Bronchial epithelial cell (primary cell): Measurements from ENCODE around the gene KHK. TPM values are rescaled to one million over a fixed set of nuclear protein-coding genes. Genes with fewer than 3 reads are reported as not detected.

ENCODE experiments used
- DNase-seq: peaks from one replicate; pipeline ENCODE4 v3.0.0-alpha.2; 2010; ENCODE audit warnings: low read depth
- FAIRE-seq: peaks from 2 replicates; lab custom pipeline; 2011; peaks lifted over from hg19 to GRCh38; lab: Jason Lieb, UNC
- H3K27me3 ChIP-seq: 2 replicates; pipeline ENCODE4 v1.5.1; 2011; ENCODE audit warnings: low read length; ENCODE audit not compliant: control insufficient read depth, insufficient read depth
- H3K36me3 ChIP-seq: 2 replicates; pipeline ENCODE4 v1.5.1; 2011; ENCODE audit warnings: low read length; ENCODE audit not compliant: control insufficient read depth, insufficient read depth
- H3K4me3 ChIP-seq: 2 replicates; pipeline ENCODE4 v1.5.1; 2011; ENCODE audit warnings: mild to moderate bottlenecking, low read depth, low read length, control low read depth
- CTCF ChIP-seq: IDR thresholded peaks from 2 replicates; pipeline ENCODE4 v1.5.1; 2011; ENCODE audit warnings: mild to moderate bottlenecking, moderate library complexity, low read length, control low read depth, inconsistent platforms; ENCODE audit not compliant: insufficient read depth, severe bottlenecking
- total RNA-seq: library from RNA; depleted of rRNA; stranded (reverse); fragments of >200 nt; gene quantifications from 2 replicates; pipeline ENCODE4 v1.2.1, GENCODE V29; 2014

Gene KHK
- total RNA-seq, 1 donor from 2014 or later, result 0.53 TPM

DNA sequence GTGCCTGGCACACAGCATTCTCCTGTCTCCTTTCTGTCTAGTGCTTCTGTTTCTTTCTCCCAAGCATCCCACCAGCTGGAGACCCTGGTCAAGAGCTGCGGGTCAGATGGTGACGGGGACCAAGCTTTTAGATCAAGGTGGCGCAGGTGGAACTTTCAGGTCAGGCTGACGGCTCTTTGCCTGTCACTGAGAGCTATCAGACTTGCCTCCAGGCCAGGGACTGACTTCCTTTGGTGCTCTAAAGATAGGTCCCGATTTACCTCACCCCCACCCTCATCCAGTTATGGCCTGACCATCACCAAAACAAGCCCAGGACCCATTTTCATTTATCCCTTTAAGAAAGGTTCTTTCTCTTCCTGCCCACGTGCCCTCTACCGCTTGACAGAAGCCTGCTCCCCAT is 9.3 kb upstream of the KHK start:
- DNase-seq, result no peak
- Histone ChIP-seq H3K27me3 (no peaks in the 10 kb centered on the region), H3K36me3 (no peaks in the 10 kb centered on the region), H3K4me3 (no peak overlapping the region)
- no peak for TF ChIP-seq CTCF
- FAIRE-seq, result no peak

DNA sequence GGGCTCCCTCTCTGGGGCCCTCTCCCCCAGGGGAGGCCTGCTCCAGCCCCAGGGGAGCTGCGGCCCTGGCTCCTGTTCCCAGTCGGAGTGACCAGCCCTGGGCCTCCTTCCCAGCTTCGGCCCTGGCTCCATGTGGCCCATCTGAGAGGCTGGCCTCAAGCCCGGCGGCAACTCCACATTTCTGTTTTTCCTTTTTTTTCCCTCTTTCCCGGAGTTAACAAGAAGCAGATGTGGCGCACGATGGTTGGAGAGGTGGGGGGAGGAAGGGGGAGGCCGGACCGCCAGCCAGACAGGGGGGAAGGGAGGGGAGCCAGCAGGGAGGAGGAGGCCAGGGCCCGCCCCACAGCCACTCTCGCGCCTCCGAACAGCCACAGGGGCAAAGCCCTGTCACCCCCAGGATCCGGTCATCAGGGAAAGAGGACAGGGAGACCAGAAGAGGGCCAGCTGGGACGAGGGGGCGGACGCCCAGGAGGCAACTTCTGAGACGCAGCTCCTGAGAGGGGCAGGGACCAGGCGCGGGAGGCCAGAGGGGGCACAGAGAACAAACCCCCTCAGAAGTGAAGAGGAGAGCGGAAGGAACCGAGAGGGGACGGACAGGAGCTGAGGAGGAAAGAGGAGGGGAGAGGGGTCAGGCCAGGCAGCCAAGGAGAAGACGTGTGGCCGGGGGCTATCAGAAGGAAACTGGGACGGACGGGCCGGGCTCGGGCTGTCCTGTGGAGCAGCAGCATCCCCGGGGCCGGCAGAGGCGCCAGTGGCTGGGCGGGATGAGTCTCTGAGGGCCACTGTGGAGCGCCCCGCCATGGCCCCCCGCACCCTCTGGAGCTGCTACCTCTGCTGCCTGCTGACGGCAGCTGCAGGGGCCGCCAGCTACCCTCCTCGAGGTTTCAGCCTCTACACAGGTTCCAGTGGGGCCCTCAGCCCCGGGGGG is 8.0 kb upstream of the KHK start, which contains the start of gene EMILIN1:
EMILIN1 (plus strand) TSS at position 349 of the 928 bp plus-strand sequence; CDS start at position 800, 451 bp downstream.
- H3K36me3 ChIP-seq, result no peaks in the 10 kb centered on the region
- no peaks in the 10 kb centered on the region for H3K27me3 ChIP-seq
- FAIRE-seq (no peak), DNase-seq (no peak)
- no peak for TF ChIP-seq CTCF
- no peak within 1 kb of the TSS for H3K4me3 ChIP-seq

- FAIRE-seq (no peak), DNase-seq (no peak)
- Histone ChIP-seq H3K4me3 (no peak overlapping the region), H3K36me3 (no peaks in the 10 kb centered on the region), H3K27me3 (no peaks in the 10 kb centered on the region)
- no peak for TF ChIP-seq CTCF
Observed at GRCh38 chr2:27079233-27080139, 7.1 kb upstream of the KHK start.

GRCh38 chr2:27080140-27080469 is 6.5 kb upstream of the KHK start:
- Histone ChIP-seq H3K27me3 (no peaks in the 10 kb centered on the region), H3K4me3 (no peak overlapping the region), H3K36me3 (no peaks in the 10 kb centered on the region)
- DNase-seq, result no peak
- TF ChIP-seq CTCF, result no peak
- FAIRE-seq, result no peak

DNA sequence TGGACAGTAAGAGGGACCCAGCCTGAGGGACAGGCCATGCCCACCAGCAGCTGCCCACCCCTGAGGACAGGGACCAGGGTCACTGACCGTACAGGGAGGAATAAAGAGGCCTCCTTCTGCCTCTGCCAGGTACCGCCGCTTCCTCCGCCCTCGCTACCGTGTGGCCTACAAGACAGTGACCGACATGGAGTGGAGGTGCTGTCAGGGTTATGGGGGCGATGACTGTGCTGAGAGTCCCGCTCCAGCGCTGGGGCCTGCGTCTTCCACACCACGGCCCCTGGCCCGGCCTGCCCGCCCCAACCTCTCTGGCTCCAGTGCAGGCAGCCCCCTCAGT is 6.0 kb upstream of the KHK start:
- FAIRE-seq (no peak), DNase-seq (no peak)
- no peaks in the 10 kb centered on the region for H3K36me3 ChIP-seq
- no peaks in the 10 kb centered on the region for H3K27me3 ChIP-seq
- no peak for TF ChIP-seq CTCF
- H3K4me3 ChIP-seq, result no peak overlapping the region
